HG02884 (cell line): ENCODE results near the gene GFRA4.
"Not testable (repeated sequence)": the region's sequence is repeated elsewhere in the genome, so short reads cannot be mapped to it uniquely, and the experiment has no call there.

Experiments used
- ATAC-seq: cut with Tn5 transposase; IDR thresholded peaks from one replicate; pipeline ENCODE4 v1.9.1; 2021; ENCODE audit warnings: mild to moderate bottlenecking, moderate library complexity; ENCODE audit not compliant: unreplicated experiment

GFRA4 gene

DNA sequence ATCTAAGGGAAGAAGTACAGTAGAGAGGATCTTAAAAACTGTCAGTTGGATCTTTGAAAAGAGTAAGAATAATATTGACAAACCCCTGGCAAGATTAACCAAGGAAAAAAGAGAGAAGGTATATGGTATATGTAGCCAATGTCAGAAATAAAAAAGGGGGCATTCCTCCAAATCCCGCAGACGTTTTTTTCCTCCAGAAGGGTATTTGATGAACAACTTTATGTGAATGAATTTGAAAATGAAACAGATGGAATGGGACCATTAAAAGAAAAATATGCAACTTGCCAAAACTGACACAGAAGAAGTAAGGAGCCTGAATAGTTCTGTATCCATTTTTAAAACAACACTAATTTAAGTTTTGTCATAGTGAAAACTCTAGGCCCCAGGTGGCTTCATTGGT lies 35.7 kb downstream of the GFRA4 start:
- no peak for ATAC-seq

DNA sequence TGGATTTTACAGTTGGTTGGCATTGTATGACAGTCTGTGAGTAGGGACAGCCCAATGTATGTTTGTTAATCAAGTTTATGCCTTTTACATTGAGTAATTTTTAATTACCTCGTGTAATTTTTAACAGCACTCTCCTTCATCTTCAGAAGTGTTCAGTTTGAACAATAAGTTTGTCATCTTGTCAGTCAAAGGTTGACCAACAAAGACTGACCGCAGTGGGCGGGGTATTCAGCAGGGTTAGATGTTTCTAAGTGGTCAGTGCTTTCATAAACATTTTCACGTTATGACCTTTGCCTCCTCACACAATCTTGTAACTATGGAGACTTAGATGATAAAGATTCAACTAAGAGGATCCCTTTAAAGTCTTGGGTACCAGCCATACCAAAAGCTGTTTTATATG lies 40.8 kb downstream of the GFRA4 start:
- no peak for ATAC-seq

DNA sequence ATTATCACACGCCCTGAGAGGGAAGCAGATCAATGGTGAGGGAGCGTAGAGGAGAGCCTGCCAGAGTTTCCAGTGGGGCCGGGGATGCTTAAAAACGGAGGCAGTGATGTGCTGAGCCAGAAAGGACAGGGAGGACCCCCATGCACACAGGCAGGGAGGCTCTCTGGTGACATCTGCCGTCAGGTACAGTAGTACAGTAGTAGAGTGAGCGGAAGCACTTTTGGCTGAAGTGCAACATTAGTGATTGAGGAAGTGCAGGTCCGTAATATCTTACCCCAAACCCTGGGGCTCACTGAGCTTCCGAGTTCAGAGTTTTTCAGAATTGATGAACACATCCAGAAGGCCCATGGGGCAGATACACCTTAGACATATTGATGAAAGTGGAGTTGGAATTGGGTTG lies 42.1 kb downstream of the GFRA4 start:
- ATAC-seq: no peak

- ATAC-seq: no peak
These were observed 46.9 kb downstream of the GFRA4 start for GRCh38 chr20:3616250-3616649.

- not testable (repeated sequence) for ATAC-seq
These were observed 47.9 kb downstream of the GFRA4 start for GRCh38 chr20:3615171-3615840.

DNA sequence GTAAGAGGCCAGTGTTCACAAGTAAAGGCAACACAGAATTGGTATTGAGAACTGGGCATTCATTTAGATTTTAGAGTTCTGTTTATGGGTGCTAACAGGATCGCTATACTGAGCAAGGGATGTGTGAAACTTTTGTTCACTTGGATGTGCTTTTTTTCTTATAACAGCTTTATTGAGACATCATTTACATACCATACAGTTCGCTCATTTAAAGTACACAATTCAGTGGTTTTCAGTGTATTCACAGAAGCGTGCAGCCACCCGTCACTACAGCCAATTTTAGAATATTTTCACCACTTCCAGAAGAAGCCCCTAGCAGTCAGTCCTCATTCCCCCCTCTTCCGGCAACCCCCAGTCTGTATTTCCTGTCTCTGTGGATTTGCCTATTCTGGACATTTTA lies 48.7 kb downstream of the GFRA4 start:
- ATAC-seq: no peak

- ATAC-seq: no peak
These were observed 49.3 kb downstream of the GFRA4 start for GRCh38 chr20:3613821-3614440.

GRCh38 chr20:3612795-3613572 lies 50.2 kb downstream of the GFRA4 start:
- no peak for ATAC-seq

DNA sequence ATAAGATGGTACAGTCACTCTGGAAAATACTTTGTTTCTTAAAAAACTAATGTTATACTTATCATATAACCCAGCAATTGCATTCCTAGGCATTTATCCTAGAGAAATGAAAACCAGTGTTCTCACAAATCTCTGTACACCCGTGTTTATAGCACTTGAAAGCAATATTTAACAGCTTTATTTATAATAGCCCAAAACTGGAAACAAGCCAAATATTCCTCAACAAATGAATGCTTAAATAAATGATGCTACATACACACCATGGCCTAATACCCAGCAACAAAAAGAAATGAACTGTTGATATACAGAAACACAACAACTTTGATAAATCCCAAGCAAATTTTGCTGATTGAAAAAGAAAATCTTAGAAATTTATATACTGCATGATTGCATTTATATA lies 51.3 kb downstream of the GFRA4 start:
- no peak for ATAC-seq
